ENCODE results near the gene ELP5.

The ELP5 gene

GRCh38 chr17:7252176-7253043 is at the start of gene ELP5:
Gene ELP5, plus strand, starts transcription at chr17:7252215. Its CDS starts 336 bp downstream, at chr17:7252551.
- DNase-seq (ENCODE audit: low read depth) = peak; percentile 94
- peak; percentile 15 for TF ChIP-seq CTCF (conservative IDR thresholded peaks at IDR 0.05; ENCODE audit: low read length)
- peak within 1 kb of the TSS; percentile 89 for H3K4me3 ChIP-seq (ENCODE audit: low read length)

GRCh38 chr17:7203391-7203790 is 48.6 kb upstream of the ELP5 start:
- no peak for DNase-seq (ENCODE audit: low read depth)
- H3K4me3 ChIP-seq (ENCODE audit: low read length) = no peak overlapping the region
- no peak for TF ChIP-seq CTCF (conservative IDR thresholded peaks at IDR 0.05; ENCODE audit: low read length)

GRCh38 chr17:7204336-7204735 is 47.7 kb upstream of the ELP5 start:
- H3K4me3 ChIP-seq (ENCODE audit: low read length) = peak overlapping the region; percentile 70

GRCh38 chr17:7204828-7205461 is 47.1 kb upstream of the ELP5 start:
- peak; percentile 56 for DNase-seq (ENCODE audit: low read depth)
- peak overlapping the region; percentile 70 for H3K4me3 ChIP-seq (ENCODE audit: low read length)
- no peak for TF ChIP-seq CTCF (conservative IDR thresholded peaks at IDR 0.05; ENCODE audit: low read length)

More at GRCh38 chr17:7204336-7204735, 47.7 kb upstream of the ELP5 start:
- no peak for TF ChIP-seq CTCF (conservative IDR thresholded peaks at IDR 0.05; ENCODE audit: low read length)
- DNase-seq (ENCODE audit: low read depth) = no peak

GRCh38 chr17:7205561-7205960 is 46.5 kb upstream of the ELP5 start:
- H3K4me3 ChIP-seq (ENCODE audit: low read length) = peak overlapping the region; percentile 70
- DNase-seq (ENCODE audit: low read depth) = no peak
- TF ChIP-seq CTCF (conservative IDR thresholded peaks at IDR 0.05; ENCODE audit: low read length) = no peak

- no peak overlapping the region for H3K4me3 ChIP-seq (ENCODE audit: low read length)
- no peak for DNase-seq (ENCODE audit: low read depth)
- no peak for TF ChIP-seq CTCF (conservative IDR thresholded peaks at IDR 0.05; ENCODE audit: low read length)
These were observed 44.7 kb upstream of the ELP5 start for GRCh38 chr17:7207120-7208001.
